Head of caudate nucleus (tissue), 42 donors: ENCODE data around the gene WRNIP1.

ENCODE experiments used
- DNase-seq, 42 donors: peaks; one replicate each; pipeline versions ENCODE4 v3.0.0 to v3.0.0-alpha.2; 2020 to 2021; ENCODE audit warnings: mixed read lengths in 7 of 42
- intact Hi-C: fragments of 100-400 bp; cut with DNase I; formaldehyde crosslinking; loops from one replicate; pipeline ENCODE4 v1.15.0; 2022

Gene WRNIP1

GRCh38 chr6:2773449-2773848 lies 8.3 kb downstream of the WRNIP1 start:
- no peak for DNase-seq
- intact Hi-C loops = loop anchor here (10.0 kb wide), 1 partner anchor 281 kb away; no protein-coding TSS in a partner anchor

GRCh38 chr6:2775003-2775402 lies 9.8 kb downstream of the WRNIP1 start:
- intact Hi-C loops = loop anchor here (10.0 kb wide), 1 partner anchor 280 kb away; no protein-coding TSS in a partner anchor
- no peak for DNase-seq

GRCh38 chr6:2777249-2777648 lies 12.1 kb downstream of the WRNIP1 start:
- DNase-seq = no peak
- intact Hi-C loops = loop anchor here (10.0 kb wide), 1 partner anchor 278 kb away; no protein-coding TSS in a partner anchor

- peak in 14 of 42 donors; percentile 26 to 70 (median 52) for DNase-seq
- intact Hi-C loops = no loop called here
Observed at GRCh38 chr6:2780102-2780737, 15.0 kb downstream of the WRNIP1 start.

GRCh38 chr6:2781685-2782355 lies 16.6 kb downstream of the WRNIP1 start:
- no peak for DNase-seq

GRCh38 chr6:2782356-2782708 lies 17.1 kb downstream of the WRNIP1 start:
- peak in 1 of 42 donors; percentile 25 for DNase-seq
- intact Hi-C loops = no loop called here

More at GRCh38 chr6:2781685-2782355, 16.6 kb downstream of the WRNIP1 start:
- intact Hi-C loops = no loop called here

GRCh38 chr6:2782825-2783187 lies 17.6 kb downstream of the WRNIP1 start:
- no peak for DNase-seq

GRCh38 chr6:2783188-2783963 lies 18.2 kb downstream of the WRNIP1 start:
- peak in 2 of 42 donors; percentile 33 to 43 for DNase-seq
- intact Hi-C loops = no loop called here

More at GRCh38 chr6:2782825-2783187, 17.6 kb downstream of the WRNIP1 start:
- intact Hi-C loops = no loop called here

- intact Hi-C loops = no loop called here
- DNase-seq = no peak
Observed at GRCh38 chr6:2784061-2784460, 18.9 kb downstream of the WRNIP1 start.

GRCh38 chr6:2784930-2785329 lies 19.7 kb downstream of the WRNIP1 start:
- peak in 1 of 42 donors; percentile 39 for DNase-seq
- intact Hi-C loops = no loop called here

GRCh38 chr6:2786269-2786668 lies 21.1 kb downstream of the WRNIP1 start:
- intact Hi-C loops = no loop called here
- DNase-seq = no peak

- peak in 39 of 42 donors; percentile 34 to 90 (median 69) for DNase-seq
- intact Hi-C loops = loop anchor here (10.0 kb wide), 2 partner anchors 54 to 144 kb away; partner anchors contain the start of gene SERPINB1
Observed at GRCh38 chr6:2790588-2791449, 25.6 kb downstream of the WRNIP1 start.

GRCh38 chr6:2791450-2791974 lies 26.3 kb downstream of the WRNIP1 start:
- peak in 1 of 42 donors; percentile 18 for DNase-seq
- intact Hi-C loops = loop anchor here (10.0 kb wide), 2 partner anchors 53 to 143 kb away; partner anchors contain the start of gene SERPINB1

- intact Hi-C loops = loop anchor here (10.0 kb wide), 2 partner anchors 52 to 142 kb away; partner anchors contain the start of gene SERPINB1
- peak in 1 of 42 donors; percentile 35 for DNase-seq
Observed at GRCh38 chr6:2792330-2793110, 27.3 kb downstream of the WRNIP1 start.

GRCh38 chr6:2793534-2794151 lies 28.4 kb downstream of the WRNIP1 start:
- DNase-seq = peak in 3 of 42 donors; percentile 25 to 54 (median 43)
- intact Hi-C loops = loop anchor here (10.0 kb wide), 2 partner anchors 51 to 141 kb away; partner anchors contain the start of gene SERPINB1

- peak in 1 of 42 donors; percentile 37 for DNase-seq
- intact Hi-C loops = loop anchor here (10.0 kb wide), 2 partner anchors 51 to 141 kb away; partner anchors contain the start of gene SERPINB1
Observed at GRCh38 chr6:2794171-2794730, 29.1 kb downstream of the WRNIP1 start.
